SK-N-SH (cell line): ENCODE data around the gene DEPDC7. TPM values are rescaled to one million over a fixed set of nuclear protein-coding genes. Genes with fewer than 3 reads are reported as not detected.

ENCODE experiments used
- CTCF ChIA-PET: fragments of 300-600, 350-600 bp; formaldehyde crosslinking; extraction: SDS; loops from one replicate; lab custom pipeline; 2021; lab: Yijun Ruan, JAX
- POLR2A ChIA-PET: fragments of 350-600 bp; sonication (Branson Sonifier 250); formaldehyde crosslinking; extraction: SDS; loops from one replicate; lab custom pipeline; 2020; ENCODE audit warnings: antibody characterized with exemption, inconsistent platforms; lab: Yijun Ruan, JAX
- DNase-seq: peaks from one replicate; pipeline ENCODE4 v3.0.0; 2012
- H2AFZ ChIP-seq: fragments of 200-600 bp; sonication (generic); 2 replicates; pipeline ENCODE4 v1.8.1; 2016; ENCODE audit warnings: antibody characterized with exemption, mild to moderate bottlenecking, low read depth
- H3F3A ChIP-seq: fragments of 200-600 bp; sonication (generic); replicated peaks from 2 replicates; pipeline ENCODE3; 2016; ENCODE audit warnings: antibody characterized with exemption, mild to moderate bottlenecking; ENCODE audit not compliant: insufficient read depth
- H3K27ac ChIP-seq, 2 experiments: fragments of 200-500 bp in 1 of 2; fragments of 200-600 bp in 1 of 2; sonication (Bioruptor generic) in 1 of 2; sonication (generic), shearing (Covaris generic) in 1 of 2; 2 replicates each; pipeline versions ENCODE4 v1.5.1 to v1.6.1; 2014 to 2016; ENCODE audit warnings: low read depth in 2 of 2, inconsistent platforms in 1 of 2, low read length in 1 of 2, mild to moderate bottlenecking in 1 of 2, mixed read lengths in 1 of 2
- H3K27me3 ChIP-seq: fragments of 200-600 bp; sonication (generic), shearing (Covaris generic); 2 replicates; pipeline ENCODE4 v1.6.1; 2016; ENCODE audit warnings: mixed run types; ENCODE audit not compliant: insufficient read depth
- H3K36me3 ChIP-seq, 2 experiments: fragments of 200-500 bp in 1 of 2; fragments of 200-600 bp in 1 of 2; sonication (Bioruptor generic) in 1 of 2; sonication (generic) in 1 of 2; replicated peaks in 1 of 2; 2 replicates each; pipeline versions ENCODE3 to v1.5.1; 2014 to 2016; ENCODE audit warnings: low read length in 1 of 2, mild to moderate bottlenecking in 1 of 2; ENCODE audit not compliant: insufficient read depth in 2 of 2, control insufficient read depth in 1 of 2
- H3K4me1 ChIP-seq, 2 experiments: fragments of 200-500 bp in 1 of 2; fragments of 200-600 bp in 1 of 2; sonication (Bioruptor generic) in 1 of 2; sonication (generic), shearing (Covaris generic) in 1 of 2; 2 replicates each; pipeline versions ENCODE4 v1.5.1 to v1.6.1; 2014 to 2016; ENCODE audit warnings: low read depth in 1 of 2, low read length in 1 of 2, mixed run types in 1 of 2; ENCODE audit not compliant: insufficient read depth in 2 of 2, control insufficient read depth in 1 of 2
- H3K4me2 ChIP-seq: fragments of 200-600 bp; sonication (generic), shearing (Covaris generic); 2 replicates; pipeline ENCODE4 v1.6.1; 2017; ENCODE audit warnings: mixed run types
- H3K4me3 ChIP-seq, 2 experiments: fragments of 200-500 bp in 1 of 2; fragments of 200-600 bp in 1 of 2; sonication (Bioruptor generic) in 1 of 2; sonication (generic), shearing (Covaris generic) in 1 of 2; 2 replicates each; pipeline versions ENCODE4 v1.5.1 to v1.8.1; 2014 to 2016; ENCODE audit warnings: low read depth in 2 of 2, inconsistent platforms in 1 of 2, low read length in 1 of 2, mild to moderate bottlenecking in 1 of 2, mixed read lengths in 1 of 2, moderate library complexity in 1 of 2
- H3K79me2 ChIP-seq: fragments of 200-600 bp; sonication (generic); 2 replicates; pipeline ENCODE4 v1.8.1; 2017; ENCODE audit warnings: mild to moderate bottlenecking; ENCODE audit not compliant: insufficient read depth
- H3K9ac ChIP-seq: fragments of 200-600 bp; sonication (generic); 2 replicates; pipeline ENCODE4 v1.6.1; 2017; ENCODE audit warnings: mixed run types
- H3K9me2 ChIP-seq: fragments of 200-600 bp; sonication (generic); 2 replicates; pipeline ENCODE4 v1.6.1; 2017; ENCODE audit warnings: mixed run types
- H3K9me3 ChIP-seq: fragments of 200-600 bp; sonication (generic); 2 replicates; pipeline ENCODE4 v1.6.1; 2017; ENCODE audit warnings: mixed run types, mild to moderate bottlenecking, moderate library complexity
- H4K20me1 ChIP-seq: fragments of 200-600 bp; sonication (generic); 2 replicates; pipeline ENCODE4 v1.6.1; 2017; ENCODE audit warnings: mild to moderate bottlenecking, mixed run types; ENCODE audit not compliant: insufficient read depth
- CHD2 ChIP-seq: fragments of 150-350 bp; IDR thresholded peaks from 2 replicates; pipeline ENCODE4 v1.6.1; 2018; ENCODE audit warnings: low read length; ENCODE audit not compliant: partially characterized antibody
- EP300 ChIP-seq, 2 experiments: IDR thresholded peaks; 2 replicates each; pipeline versions ENCODE4 v1.4.0 to v1.6.1; 2012; ENCODE audit warnings: borderline replicate concordance in 1 of 2, low read depth in 1 of 2, low read length in 1 of 2
- FOXM1 ChIP-seq: IDR thresholded peaks from 2 replicates; pipeline ENCODE4 v1.4.0; 2012; ENCODE audit warnings: low read depth, mild to moderate bottlenecking
- GABPA ChIP-seq: IDR thresholded peaks from 2 replicates; pipeline ENCODE4 v1.4.0; 2012; ENCODE audit warnings: low read depth, mild to moderate bottlenecking
- GATA2 ChIP-seq: sonication (generic); formaldehyde crosslinking; IDR thresholded peaks from 2 replicates; pipeline ENCODE4 v1.5.0; 2020; ENCODE audit warnings: mild to moderate bottlenecking, missing genetic modification reagents
- IRF3 ChIP-seq: fragments of 150-350 bp; IDR thresholded peaks from 2 replicates; pipeline ENCODE4 v1.6.1; 2016; ENCODE audit warnings: mild to moderate bottlenecking, low read depth, low read length
- JUND ChIP-seq: IDR thresholded peaks from 2 replicates; pipeline ENCODE4 v1.4.0; 2012
- MEF2A ChIP-seq: IDR thresholded peaks from 2 replicates; pipeline ENCODE4 v1.4.0; 2012; ENCODE audit warnings: low read depth, borderline replicate concordance
- MXI1 ChIP-seq: IDR thresholded peaks from 2 replicates; pipeline ENCODE4 v1.6.1; 2012; ENCODE audit warnings: mild to moderate bottlenecking, low read depth, low read length, improper control_type of control experiment
- NFIC ChIP-seq: IDR thresholded peaks from 2 replicates; pipeline ENCODE4 v1.4.0; 2012; ENCODE audit warnings: borderline replicate concordance
- PBX3 ChIP-seq: IDR thresholded peaks from 2 replicates; pipeline ENCODE4; 2012
- POLR2AphosphoS5 ChIP-seq: IDR thresholded peaks from 2 replicates; pipeline ENCODE4 v1.6.1; 2012; ENCODE audit warnings: low read depth, low read length
- RFX5 ChIP-seq: IDR thresholded peaks from 2 replicates; pipeline ENCODE4 v1.6.1; 2012; ENCODE audit warnings: mild to moderate bottlenecking, improper control_type of control experiment, low read length
- RXRA ChIP-seq: IDR thresholded peaks from 2 replicates; pipeline ENCODE4 v1.4.0; 2012; ENCODE audit warnings: low read depth, mild to moderate bottlenecking, borderline replicate concordance
- SIN3A ChIP-seq: IDR thresholded peaks from 2 replicates; pipeline ENCODE4 v1.6.1; 2012; ENCODE audit warnings: low read depth, mild to moderate bottlenecking, low read length, moderate library complexity, borderline replicate concordance
- SMC3 ChIP-seq: IDR thresholded peaks from 2 replicates; pipeline ENCODE4 v1.6.1; 2012; ENCODE audit warnings: low read depth, low read length, improper control_type of control experiment
- TAF1 ChIP-seq: IDR thresholded peaks from 2 replicates; pipeline ENCODE4 v1.6.1; 2012; ENCODE audit warnings: low read depth, mild to moderate bottlenecking, low read length, moderate library complexity, borderline replicate concordance
- USF2 ChIP-seq: fragments of 150-350 bp; IDR thresholded peaks from 2 replicates; pipeline ENCODE4 v1.6.1; 2017; ENCODE audit warnings: antibody characterized with exemption, low read length, low read depth, borderline replicate concordance
- YY1 ChIP-seq: IDR thresholded peaks from 2 replicates; pipeline ENCODE4 v1.4.0; 2012; ENCODE audit warnings: low read depth, mild to moderate bottlenecking
- WGBS: methylation state at CpG from one replicate; pipeline ENCODE4 v1.1.6; 2017; ENCODE audit warnings: low lambda C conversion rate; 5-methylcytosine and 5-hydroxymethylcytosine counted together
- polyA plus RNA-seq, 3 experiments: library from polyadenylated mRNA; depleted of rRNA; stranded (reverse); fragments of >200 nt; gene quantifications; 2 replicates each; pipeline ENCODE4 v1.2.3, GENCODE V29; 2012
- TF ChIP-seq, protein P1 (sequence below): IDR thresholded peaks from 2 replicates; pipeline ENCODE4 v1.4.0; 2012; ENCODE audit warnings: low read depth, borderline replicate concordance

DEPDC7 gene
- polyA plus RNA-seq, 1 of the 3 experiments (the other 2 are of a cell fraction): 9.7 TPM

DNA sequence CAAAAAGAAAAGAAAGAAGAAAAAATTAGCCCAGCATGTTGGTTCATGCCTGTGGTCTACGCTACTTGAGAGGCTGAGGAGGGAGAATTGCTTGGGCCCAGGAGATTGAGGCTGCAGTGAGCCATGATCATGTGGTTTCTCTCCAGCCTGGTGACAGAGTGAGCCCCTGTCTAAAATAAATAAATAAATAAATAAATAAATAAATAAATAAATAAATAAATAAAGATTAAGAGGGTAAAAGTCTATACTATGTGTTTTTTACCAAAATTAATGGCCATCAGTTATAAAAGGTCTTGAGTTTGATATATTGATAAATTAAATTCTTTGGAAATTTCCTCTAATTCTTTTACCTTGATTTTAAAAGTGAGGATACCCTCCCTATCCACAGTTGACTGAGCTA, 25.2 kb upstream of the DEPDC7 start:
- Histone ChIP-seq H2AFZ (no peak overlapping the region), H3K27ac (no peak overlapping the region), H3K36me3 (no peaks in the 10 kb centered on the region), H3K9me2 (no peaks in the 10 kb centered on the region), H3K9ac (no peak overlapping the region), H3K27me3 (no peaks in the 10 kb centered on the region), H3K79me2 (no peaks in the 10 kb centered on the region), H3K4me1 (no peaks in the 10 kb centered on the region), H3K4me3 (no peak overlapping the region), H3K4me2 (no peak overlapping the region), H3F3A (no peaks in the 10 kb centered on the region), H4K20me1 (no peaks in the 10 kb centered on the region), H3K9me3 (0 out of 2 replicates have a peak, but pooled peaks cover 3% of the 10 kb centered on the region)
- TF ChIP-seq RFX5 (no peak), CHD2 (no peak), PBX3 (no peak), GATA2 (CRISPR knock-in tag) (no peak), IRF3 (no peak), FOXM1 (no peak), EP300 (IDR thresholded peaks at IDR 0.05; ENCODE audit: borderline replicate concordance in 1 of 2, low read depth in 1 of 2, low read length in 1 of 2) (no peak), GABPA (no peak), SIN3A (no peak), NFIC (no peak), USF2 (no peak), TAF1 (no peak), RXRA (no peak), SMC3 (no peak), YY1 (no peak), MXI1 (no peak), POLR2AphosphoS5 (no peak), MEF2A (no peak), JUND (no peak)
- TF ChIP-seq, protein P1, sequence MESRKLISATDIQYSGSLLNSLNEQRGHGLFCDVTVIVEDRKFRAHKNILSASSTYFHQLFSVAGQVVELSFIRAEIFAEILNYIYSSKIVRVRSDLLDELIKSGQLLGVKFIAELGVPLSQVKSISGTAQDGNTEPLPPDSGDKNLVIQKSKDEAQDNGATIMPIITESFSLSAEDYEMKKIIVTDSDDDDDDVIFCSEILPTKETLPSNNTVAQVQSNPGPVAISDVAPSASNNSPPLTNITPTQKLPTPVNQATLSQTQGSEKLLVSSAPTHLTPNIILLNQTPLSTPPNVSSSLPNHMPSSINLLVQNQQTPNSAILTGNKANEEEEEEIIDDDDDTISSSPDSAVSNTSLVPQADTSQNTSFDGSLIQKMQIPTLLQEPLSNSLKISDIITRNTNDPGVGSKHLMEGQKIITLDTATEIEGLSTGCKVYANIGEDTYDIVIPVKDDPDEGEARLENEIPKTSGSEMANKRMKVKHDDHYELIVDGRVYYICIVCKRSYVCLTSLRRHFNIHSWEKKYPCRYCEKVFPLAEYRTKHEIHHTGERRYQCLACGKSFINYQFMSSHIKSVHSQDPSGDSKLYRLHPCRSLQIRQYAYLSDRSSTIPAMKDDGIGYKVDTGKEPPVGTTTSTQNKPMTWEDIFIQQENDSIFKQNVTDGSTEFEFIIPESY: no peak
- no peak for DNase-seq
- WGBS: 50% methylated on average over 1 of the region's 1 CpG
- ChIA-PET POLR2A (no interaction called here), CTCF (no interaction called here)
